WERI-Rb-1 (cell line): ENCODE measurements around the gene BAHCC1.

Source experiments
- DNase-seq: peaks from one replicate; pipeline ENCODE4 v3.0.0-alpha.2; 2020
- H3K27ac ChIP-seq: fragments of 250-450 bp; sonication (Bioruptor Pico); 2 replicates; pipeline ENCODE4 v1.5.1; 2020; ENCODE audit warnings: mild to moderate bottlenecking, moderate library complexity
- H3K27me3 ChIP-seq: fragments of 250-450 bp; sonication (Bioruptor Pico); 2 replicates; pipeline ENCODE4 v1.5.1; 2021; ENCODE audit warnings: mild to moderate bottlenecking, low read depth, moderate library complexity; ENCODE audit not compliant: insufficient read depth, severe bottlenecking
- H3K36me3 ChIP-seq: fragments of 250-450 bp; sonication (Bioruptor Pico); 2 replicates; pipeline ENCODE4 v1.5.1; 2020; ENCODE audit warnings: mild to moderate bottlenecking, moderate library complexity
- H3K4me3 ChIP-seq: 2 replicates; pipeline ENCODE4 v1.5.1; 2011; ENCODE audit warnings: low read depth, mild to moderate bottlenecking, control low read depth, low read length
- H3K9me3 ChIP-seq: fragments of 250-450 bp; sonication (Bioruptor Pico); 2 replicates; pipeline ENCODE4 v1.5.1; 2021; ENCODE audit warnings: mild to moderate bottlenecking, moderate library complexity; ENCODE audit not compliant: severe bottlenecking
- TF ChIP-seq, protein P1 (sequence below): IDR thresholded peaks from 2 replicates; pipeline ENCODE4 v1.5.1; 2011; ENCODE audit warnings: low read depth, mild to moderate bottlenecking, control low read depth, inconsistent platforms, low read length

BAHCC1 gene

DNA sequence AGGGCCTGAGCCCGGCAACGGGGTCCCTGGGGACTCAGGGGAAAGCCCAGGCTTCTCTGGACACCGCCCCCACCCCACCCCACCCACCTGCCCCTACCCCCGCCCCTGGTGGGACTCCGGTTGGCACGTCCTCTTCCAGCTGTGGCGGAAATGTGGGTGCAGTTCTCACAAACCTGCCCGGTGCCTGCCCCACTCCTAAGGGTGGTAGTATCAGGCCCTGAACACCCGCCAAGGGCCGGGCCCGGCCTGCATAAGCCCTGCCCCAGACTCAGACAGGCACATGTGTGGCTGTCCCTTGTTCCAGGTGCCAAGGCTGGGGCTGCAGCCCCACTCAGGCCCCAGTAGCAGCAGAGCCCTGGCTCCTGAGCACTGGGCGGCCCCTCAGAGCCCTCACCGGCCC, 59.2 kb downstream of the BAHCC1 start:
- DNase-seq: no peak
- peaks cover 12% of the 10 kb centered on the region for H3K36me3 ChIP-seq
- no peak overlapping the region for H3K27ac ChIP-seq
- H3K27me3 ChIP-seq: no peaks in the 10 kb centered on the region
- H3K4me3 ChIP-seq: no peak overlapping the region
- no peaks in the 10 kb centered on the region for H3K9me3 ChIP-seq
- TF ChIP-seq, protein P1, sequence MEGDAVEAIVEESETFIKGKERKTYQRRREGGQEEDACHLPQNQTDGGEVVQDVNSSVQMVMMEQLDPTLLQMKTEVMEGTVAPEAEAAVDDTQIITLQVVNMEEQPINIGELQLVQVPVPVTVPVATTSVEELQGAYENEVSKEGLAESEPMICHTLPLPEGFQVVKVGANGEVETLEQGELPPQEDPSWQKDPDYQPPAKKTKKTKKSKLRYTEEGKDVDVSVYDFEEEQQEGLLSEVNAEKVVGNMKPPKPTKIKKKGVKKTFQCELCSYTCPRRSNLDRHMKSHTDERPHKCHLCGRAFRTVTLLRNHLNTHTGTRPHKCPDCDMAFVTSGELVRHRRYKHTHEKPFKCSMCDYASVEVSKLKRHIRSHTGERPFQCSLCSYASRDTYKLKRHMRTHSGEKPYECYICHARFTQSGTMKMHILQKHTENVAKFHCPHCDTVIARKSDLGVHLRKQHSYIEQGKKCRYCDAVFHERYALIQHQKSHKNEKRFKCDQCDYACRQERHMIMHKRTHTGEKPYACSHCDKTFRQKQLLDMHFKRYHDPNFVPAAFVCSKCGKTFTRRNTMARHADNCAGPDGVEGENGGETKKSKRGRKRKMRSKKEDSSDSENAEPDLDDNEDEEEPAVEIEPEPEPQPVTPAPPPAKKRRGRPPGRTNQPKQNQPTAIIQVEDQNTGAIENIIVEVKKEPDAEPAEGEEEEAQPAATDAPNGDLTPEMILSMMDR: no peak

DNA sequence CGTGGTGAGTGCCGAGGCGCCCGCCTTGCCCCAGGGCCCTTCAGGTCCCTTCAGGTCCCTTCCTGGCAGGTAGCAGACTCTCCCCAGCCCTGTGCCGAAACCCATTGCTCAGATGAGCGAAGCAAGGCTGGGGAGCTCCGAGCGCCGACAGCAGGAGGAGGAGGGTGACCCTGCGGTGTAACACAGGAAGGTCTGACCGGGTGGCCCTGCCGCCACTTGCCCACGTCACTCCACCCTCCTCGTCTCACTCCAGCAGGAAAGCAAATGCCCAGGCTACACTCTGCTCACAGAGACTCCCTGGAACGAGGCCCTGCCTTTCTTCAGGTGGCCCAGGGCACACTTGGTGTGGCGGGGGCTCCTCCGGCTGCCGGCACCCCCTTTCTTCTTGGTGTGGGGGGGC, 60.1 kb downstream of the BAHCC1 start:
- H3K9me3 ChIP-seq: no peaks in the 10 kb centered on the region
- no peaks in the 10 kb centered on the region for H3K27me3 ChIP-seq
- H3K27ac ChIP-seq: peak overlapping the region; percentile 61; the same call in 1 of the 2 replicates
- H3K4me3 ChIP-seq: no peak overlapping the region
- peaks cover 12% of the 10 kb centered on the region for H3K36me3 ChIP-seq
- no peak for DNase-seq
- TF ChIP-seq, protein P1: no peak

DNA sequence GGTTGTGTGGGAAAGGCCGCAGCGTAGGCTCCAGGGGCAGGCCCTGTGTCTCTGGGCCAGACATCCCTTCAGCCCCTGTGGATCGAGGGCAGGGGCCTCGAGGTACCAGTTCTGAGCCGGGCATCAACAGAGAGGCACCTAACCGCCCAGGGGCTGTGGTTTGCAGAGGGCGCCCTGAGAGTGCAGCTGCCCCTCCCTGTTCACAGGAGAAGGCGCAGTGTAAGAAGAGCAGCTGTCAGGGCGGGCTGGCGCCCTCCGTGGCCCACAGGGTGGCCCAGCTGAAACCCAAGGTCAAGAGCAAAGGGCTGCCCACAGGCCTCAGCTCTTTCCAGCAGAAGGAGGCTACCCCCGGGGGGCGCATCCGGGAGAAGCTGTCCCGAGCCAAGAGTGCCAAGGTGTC, 60.8 kb downstream of the BAHCC1 start:
- TF ChIP-seq, protein P1: no peak
- no peak for DNase-seq
- Histone ChIP-seq H3K4me3 (no peak overlapping the region), H3K27me3 (no peaks in the 10 kb centered on the region), H3K36me3 (peaks cover 12% of the 10 kb centered on the region), H3K9me3 (no peaks in the 10 kb centered on the region), H3K27ac (peak overlapping the region; percentile 61)

DNA sequence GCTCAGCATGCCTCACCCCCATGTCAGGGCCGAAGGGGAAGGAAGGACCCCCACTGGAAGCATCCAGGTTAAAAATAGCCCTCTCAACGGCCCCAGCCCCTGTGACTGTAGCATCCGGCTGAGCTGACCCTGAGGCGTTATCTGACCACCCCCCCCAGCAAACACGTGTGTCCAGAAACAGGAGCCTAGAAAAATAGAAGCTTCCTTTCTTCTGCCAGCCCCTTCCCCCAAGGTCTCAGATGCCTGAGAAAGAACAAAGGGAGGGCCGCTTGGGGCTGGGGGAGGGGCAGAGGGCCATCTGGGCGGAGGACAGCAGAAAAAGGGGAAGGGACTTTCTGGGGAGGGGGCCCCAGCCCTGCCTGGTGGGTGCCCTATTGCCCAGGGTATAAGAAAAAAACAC, 61.5 kb downstream of the BAHCC1 start:
- Histone ChIP-seq H3K27ac (peak overlapping the region; percentile 61), H3K27me3 (no peaks in the 10 kb centered on the region), H3K9me3 (no peaks in the 10 kb centered on the region), H3K36me3 (peaks cover 15% of the 10 kb centered on the region), H3K4me3 (no peak overlapping the region)
- peak; percentile 55 for DNase-seq
- TF ChIP-seq, protein P1: no peak

DNA sequence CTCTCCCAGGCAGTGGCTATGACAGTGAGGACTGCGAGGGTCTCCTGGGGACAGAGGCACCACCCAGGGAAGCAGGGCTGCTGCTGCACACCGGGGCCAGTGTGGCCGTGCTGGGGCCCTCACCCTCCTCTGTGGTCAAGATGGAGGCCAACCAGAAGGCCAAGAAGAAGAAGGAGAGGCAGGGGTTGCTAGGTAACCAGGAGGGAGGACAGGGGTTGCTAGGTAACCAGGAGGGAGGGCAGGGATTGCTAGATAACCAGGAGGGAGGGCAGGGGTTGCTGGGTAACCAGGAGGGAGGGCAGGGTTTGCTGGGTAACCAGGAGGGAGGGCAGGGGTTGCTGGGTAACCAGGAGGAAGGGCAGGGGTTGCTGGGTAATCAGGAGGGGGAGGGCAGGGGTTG, 62.1 kb downstream of the BAHCC1 start:
- TF ChIP-seq, protein P1: no peak
- no peak for DNase-seq
- Histone ChIP-seq H3K9me3 (no peaks in the 10 kb centered on the region), H3K27ac (peak overlapping the region; percentile 61), H3K27me3 (no peaks in the 10 kb centered on the region), H3K36me3 (peaks cover 21% of the 10 kb centered on the region), H3K4me3 (no peak overlapping the region)

DNA sequence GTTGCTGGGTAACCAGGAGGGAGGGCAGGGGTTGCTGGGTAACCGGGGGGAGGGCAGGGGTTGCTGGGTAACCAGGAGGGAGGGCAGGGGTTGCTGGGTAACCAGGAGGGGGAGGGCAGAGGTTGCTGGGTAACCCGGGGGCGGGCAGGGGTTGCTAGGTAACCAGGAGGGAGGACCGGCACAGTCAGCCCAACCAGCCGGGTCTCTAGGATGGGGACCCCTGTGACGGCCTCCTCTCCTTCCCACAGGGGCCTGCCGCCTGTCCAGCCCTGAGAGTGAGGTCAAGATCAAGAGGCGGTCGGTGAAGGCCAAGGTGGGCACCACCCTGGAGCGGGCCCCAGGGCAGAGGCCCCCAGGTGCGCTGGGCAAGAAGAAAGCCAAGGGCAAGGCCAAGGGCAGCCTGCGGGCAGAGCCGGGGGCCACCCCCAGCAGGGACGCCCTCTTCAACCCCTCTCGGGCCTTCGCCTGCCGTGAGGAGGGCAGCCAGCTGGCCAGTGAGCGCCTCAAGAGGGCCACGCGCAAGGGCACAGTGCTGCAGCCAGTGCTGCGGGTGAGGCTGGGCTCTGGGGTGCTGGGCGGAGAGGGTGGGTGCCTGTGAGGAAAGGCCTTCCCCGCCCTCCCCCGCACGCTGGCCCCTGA, 62.8 kb downstream of the BAHCC1 start:
- H3K4me3 ChIP-seq: no peak overlapping the region
- no peaks in the 10 kb centered on the region for H3K27me3 ChIP-seq
- no peaks in the 10 kb centered on the region for H3K9me3 ChIP-seq
- peaks cover 21% of the 10 kb centered on the region for H3K36me3 ChIP-seq
- TF ChIP-seq, protein P1: no peak
- DNase-seq: no peak
- no peak overlapping the region for H3K27ac ChIP-seq
